DLD1 (cell line): ENCODE data around the gene RNF149.

ENCODE experiments used
- in situ Hi-C: cut with HindIII; loops from 2 replicates; pipeline ENCODE4 v1.10.0; 2017; ENCODE audit warnings: low sequenced_read_pairs

RNF149 gene

DNA sequence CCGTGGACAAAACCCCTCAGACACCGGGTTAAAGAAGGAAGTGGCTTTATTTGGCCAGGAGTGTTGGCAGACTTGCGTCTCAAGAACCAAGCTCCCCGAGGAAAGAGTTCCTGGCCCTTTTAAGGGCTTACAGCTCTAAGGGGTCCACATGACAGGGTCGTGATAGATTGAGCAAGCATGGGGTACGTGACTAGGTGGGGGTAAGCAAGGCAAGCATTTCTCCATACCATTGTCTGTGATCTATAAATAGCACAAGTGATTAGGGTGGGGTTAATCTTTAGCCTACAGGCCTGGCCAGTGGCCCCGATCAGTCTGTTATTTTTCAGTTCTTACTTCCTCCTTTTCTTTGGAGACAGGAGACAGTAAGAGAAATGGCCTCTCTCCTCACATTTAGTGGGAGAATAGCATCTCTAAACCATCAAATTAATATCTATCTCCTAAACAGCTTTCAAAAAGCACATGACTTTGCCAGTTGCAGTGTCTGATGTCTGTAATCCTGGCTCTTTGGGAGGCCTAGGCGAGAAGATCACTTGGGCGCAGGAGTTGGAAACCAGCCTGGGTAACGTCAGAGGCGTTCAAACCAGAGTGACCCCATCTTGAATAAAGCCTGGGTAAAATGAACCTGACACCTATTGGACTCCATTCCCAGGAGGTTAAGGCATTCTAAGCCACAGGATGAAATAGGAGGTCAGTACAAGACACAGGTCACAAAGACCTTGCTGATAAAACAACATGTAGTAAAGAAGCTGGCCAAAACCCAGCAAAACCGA is 74.1 kb downstream of the RNF149 start:
- in situ Hi-C loops: no loop called here

GRCh38 chr2:101232770-101233169 is 75.7 kb downstream of the RNF149 start:
- in situ Hi-C loops: no loop called here

DNA sequence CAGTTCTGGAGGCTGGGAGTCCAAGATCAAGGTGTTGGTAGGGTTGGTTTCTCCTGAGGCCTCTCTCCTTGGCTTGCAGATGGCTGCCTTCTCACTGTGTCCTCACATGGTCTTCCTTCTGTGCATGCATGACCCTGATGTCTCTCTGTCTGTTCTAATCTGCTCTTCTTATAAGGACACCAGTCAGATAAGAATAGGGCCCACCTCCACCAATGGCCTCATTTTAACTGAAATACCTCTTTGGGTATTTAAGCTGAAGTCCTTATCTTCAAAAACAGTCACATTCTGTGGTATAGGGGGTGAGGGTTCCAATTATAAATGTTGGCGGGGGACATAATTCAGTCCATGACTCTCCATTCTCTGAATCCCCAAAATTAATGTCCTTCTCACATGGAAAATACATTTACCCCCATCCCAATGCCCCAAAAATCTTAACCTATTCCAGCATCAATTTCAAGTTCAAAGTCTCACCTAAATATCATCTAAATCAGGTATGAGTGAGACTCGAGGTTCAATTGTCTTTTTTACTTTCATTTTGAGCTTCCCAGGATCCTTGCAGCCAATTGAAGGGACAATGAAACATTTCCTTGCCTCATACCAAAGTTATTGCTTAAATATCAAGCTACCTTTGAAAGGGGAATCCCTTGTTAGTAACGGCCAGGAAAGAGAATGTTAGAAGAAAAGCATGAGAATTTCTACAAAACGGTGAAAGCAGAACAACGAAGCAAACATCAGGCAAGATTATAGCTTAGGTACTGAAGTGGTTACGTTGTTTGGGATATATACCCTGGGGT is 76.4 kb downstream of the RNF149 start:
- in situ Hi-C loops: no loop called here

- in situ Hi-C loops: no loop called here
These were observed 77.3 kb downstream of the RNF149 start for GRCh38 chr2:101231240-101231639.

DNA sequence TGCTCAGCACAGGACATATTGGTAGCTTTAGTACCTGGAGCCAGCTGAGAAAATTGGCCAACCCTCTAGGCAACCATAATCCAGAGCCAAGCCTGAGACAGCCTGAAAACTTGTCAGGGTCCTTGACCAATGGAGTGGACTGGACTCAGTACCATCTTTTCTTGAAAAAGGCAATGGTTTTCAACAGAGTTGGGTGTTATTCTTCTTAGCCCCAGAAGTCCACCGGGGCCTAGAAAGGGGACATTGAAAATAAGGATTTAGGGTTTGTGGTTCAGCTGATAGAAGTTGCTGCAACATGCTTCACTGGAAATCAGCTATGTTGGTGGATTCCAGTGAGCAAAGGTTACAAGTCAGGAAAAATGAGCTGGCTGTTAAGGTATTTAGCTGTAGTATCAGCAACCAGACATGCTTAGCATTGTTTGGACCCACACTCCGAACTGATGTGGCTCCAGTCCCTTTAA is 77.9 kb downstream of the RNF149 start:
- in situ Hi-C loops: no loop called here
